ELR (cell line): Measurements from ENCODE around the gene TRMT2A.

ENCODE experiments used
- DNase-seq: peaks from one replicate; pipeline ENCODE4 v3.0.0-alpha.2; 2015; ENCODE audit warnings: low read depth

TRMT2A gene

DNA sequence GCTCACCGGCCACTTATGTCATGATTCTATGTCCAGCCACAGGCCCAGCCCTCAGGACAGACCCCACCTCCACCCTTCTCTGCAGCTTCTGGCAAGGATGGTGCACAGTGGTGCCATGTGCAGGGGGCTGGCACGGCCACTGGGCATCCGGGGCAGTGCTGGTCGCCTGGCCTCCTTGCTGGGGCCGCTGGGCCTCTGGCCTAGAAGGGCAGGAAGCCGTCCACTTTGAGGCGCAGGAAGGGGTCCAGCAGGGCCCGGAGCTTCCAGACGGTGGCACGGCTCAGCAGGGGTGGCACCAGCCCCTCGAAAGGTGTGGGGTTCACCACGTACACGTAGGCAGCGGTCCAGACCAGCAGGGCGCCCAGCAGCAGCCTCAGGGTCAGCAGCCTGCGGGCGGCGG lies 31.4 kb upstream of the TRMT2A start:
- no peak for DNase-seq

DNA sequence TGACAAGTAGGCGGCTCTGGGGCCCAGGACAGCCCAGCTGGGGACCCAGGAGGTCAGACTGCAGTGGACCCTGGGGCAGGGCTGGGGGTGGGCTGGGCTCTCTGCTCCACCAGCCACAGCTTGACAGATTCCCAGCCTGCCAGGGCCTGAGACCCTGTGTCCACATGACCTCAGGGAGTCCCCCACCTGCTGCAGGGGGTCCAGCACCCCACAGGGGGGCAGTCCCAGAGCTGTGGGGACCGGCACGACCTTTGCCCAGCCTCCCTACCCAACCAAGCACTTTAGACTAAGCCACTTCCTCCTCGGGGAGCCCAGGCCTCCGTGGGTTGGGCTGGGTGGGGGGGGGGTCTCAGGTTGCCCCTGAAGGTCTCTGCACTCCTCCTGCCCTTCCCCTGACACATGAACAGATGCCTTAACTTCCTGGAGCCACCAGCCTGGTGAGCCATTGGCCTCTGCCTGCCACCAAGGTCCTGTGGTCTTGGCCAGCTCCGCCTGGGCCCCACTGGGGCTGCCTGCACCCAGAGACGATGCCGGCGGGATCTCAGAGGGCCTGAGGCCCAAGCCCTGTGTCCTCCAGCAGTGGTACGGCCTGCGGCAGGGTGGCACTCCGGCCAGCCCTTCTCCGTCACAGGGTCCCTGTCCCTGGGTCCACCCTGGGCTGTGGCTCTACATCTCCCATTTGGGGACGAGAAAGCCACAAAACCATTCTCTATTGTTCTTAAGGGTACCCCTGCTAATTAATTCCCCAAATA lies 30.4 kb upstream of the TRMT2A start:
- no peak for DNase-seq

DNA sequence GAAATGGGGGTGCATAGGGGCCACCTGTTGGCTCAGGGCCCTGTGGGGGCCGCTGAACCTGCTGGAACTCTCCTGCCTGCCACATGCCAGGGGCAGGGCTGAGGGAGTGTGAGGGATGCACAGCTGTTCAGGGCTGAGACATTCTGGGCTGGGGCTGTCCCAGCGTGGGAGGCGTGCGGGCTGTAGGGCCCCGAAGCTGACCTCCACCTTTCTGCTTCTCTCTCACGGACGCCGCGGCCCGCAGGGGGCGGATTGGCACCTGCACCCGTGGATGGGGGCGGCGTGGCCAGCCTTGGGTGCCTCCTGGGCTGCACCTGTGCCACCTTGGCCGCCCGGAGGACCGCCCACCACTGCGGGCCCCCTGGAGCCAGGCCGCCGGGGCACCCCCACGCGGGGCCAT lies 29.8 kb upstream of the TRMT2A start:
- no peak for DNase-seq

DNA sequence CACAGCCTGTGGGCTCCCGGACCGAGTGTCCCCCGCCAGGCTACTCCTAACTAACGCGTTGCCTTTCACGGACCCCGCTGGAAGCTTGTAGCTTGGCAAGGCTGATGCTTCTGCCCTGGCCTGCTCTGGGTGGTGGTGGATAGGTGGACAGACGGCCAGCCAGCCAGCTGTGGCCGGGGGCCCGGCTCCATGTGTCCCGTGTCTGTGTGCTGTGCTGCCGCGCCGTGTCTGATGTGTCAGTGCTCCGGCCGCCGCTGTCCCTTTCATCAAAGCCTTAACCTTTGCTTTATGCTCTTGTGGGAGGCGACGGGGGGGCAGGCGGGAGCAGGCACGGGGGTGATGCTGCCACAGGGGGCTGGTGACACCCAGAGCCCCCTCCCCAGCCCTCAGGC lies 28.8 kb upstream of the TRMT2A start:
- DNase-seq, result no peak

DNA sequence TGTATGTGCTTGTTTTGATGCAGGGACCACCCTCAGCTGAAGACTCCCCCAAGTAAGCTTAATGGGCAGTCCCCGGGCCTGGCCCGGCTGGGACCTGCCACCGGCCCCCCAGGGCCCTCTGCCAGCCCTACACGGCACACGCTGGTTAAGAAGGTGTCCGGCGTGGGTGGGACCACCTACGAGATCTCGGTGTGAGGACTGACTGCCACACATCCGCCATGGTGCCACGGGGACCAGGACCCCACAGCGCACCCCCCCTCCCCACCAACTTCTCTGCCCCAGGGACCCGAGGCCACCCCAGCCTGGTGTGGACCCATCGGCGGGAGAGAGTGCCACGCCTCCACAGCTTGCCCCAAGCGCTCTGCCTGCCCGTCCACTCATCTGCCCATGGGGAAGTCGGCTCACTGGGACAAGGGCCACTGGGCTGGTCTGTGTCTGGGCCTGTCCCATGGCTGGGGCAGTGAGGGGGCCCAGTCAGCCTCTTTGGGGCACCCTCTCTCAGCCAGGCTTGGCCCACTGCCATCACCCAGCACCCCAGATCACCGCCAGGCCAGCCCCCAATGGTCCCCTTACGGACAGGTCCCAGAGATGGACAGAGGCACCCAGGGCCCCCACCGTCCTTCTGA lies 28.3 kb upstream of the TRMT2A start:
- no peak for DNase-seq

DNA sequence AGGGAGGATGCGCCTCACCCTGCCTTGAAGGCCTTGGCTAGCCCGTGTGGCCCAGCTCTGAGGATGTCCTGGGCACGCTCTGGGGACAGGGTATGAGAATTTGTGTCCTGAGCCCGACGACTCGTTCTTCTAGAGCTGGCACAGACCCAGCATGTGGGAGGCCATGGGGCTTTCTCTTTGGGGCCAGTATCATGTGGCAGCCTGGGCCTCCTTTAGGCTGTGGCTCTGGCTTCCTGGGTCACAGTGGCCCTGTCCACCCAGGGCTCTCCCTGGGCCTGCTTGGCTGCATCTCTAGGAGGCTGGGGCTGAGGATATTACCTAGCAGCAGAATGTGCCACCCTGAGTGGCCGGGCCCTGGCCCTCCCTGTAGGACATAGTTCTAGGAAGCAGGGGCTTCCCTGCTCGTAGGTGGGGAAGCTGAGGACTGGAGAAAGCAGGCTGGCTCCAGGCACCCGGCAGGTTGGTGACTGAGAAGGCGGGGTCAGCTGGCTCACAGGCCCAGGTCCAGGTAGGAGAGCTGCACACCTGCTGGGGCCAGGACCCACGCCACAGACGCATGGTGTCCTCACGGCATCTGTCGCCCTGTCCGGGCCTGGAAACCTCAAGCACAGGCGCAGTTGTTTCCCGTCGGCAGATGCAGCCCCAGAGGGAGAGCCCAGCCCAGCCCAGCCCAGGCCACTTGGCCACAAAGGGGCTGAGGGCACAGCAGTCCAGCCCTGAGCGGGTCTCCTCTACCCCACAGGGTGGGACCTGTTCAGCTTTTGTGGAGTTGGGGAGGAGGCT lies 27.0 kb upstream of the TRMT2A start:
- DNase-seq, result no peak

DNA sequence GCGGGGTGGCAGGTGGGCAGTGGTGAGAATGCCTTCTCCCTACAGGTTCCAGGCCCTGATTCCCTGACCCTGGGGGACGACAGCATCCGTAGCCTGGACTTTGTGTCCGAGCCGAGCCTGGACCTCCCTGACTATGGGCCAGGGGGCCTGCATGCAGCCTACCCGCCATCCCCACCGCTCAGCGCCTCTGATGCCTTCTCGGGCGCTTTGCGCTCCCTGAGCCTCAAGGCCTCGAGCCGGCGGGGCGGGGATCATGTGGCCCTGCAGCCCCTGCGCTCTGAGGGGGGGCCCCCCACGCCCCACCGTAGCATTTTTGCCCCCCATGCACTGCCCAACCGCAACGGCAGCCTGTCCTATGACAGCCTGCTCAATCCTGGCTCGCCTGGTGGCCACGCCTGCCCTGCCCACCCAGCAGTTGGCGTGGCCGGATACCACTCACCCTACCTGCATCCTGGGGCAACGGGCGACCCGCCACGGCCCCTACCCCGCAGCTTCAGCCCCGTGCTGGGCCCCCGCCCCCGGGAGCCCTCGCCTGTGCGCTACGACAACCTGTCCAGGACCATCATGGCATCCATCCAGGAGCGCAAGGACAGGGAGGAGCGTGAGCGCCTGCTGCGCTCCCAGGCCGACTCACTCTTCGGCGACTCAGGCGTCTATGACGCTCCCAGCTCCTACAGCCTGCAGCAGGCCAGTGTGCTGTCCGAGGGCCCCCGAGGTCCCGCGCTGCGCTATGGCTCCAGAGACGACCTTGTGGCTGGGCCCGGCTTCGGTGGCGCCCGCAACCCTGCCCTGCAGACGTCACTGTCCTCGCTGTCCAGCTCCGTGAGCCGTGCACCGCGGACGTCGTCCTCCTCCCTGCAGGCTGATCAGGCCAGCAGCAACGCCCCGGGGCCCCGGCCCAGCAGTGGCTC lies 25.9 kb upstream of the TRMT2A start:
- DNase-seq, result no peak

DNA sequence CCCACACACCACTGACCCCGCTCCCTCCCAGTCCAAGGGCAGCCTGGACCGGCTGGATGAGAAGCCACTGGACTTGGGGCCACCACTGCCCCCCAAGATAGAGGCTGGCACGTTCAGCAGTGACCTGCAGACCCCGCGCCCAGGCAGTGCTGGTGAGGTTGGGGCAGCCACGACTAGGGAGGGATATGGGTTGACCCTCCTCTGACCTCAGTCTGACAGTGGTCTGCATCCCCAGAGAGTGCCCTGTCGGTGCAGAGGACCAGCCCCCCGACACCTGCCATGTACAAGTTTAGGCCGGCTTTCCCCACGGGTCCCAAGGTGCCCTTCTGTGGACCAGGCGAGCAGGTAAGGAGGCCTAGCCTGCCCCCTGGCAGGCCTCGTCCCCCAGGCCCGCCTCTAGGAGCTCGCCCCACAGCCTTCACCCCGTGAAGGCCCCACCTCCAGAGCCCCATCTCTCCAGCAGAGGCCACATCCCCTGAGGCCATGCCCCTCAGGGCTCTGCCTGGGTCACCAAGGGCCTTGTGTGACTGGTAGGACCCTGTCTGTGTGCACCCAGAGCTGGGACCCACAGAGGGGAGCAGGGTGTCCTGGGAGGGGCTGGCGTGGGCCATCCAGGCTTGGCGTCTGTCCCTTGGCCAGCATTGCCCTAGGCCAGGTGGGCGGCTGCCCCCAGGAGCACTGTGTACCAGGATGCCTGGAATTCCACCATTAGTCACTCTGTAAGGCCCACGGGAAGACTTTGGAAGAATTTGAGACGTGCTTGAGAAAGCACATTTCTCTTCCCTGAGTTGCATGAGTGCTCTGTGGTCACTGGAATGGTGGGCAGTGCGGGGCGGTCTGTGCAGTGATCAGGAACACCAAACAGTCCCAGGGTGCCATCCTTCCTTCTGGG lies 24.4 kb upstream of the TRMT2A start:
- peak; percentile 85 for DNase-seq

DNA sequence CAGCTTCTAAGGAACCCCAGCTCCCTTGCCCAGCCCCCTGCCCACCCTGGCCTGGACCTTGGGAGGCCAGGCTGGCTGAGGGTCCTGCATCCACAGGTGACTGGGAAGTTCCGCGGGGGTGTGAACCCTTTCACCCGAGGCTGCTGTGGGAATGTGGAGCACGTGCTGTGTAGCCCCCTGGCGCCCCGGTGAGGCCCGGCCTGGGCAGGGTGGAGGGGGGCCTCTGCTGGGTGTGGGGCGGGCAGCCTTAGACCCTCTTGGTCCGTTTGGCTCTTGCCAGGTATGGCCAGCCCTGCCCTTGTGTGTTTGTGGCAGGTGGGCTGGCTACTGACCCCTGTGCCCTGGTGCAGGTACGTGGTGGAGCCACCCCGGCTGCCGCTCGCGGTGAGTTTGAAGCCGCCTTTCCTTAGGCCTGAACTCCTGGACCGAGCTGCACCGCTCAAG lies 23.5 kb upstream of the TRMT2A start:
- DNase-seq, result no peak

DNA sequence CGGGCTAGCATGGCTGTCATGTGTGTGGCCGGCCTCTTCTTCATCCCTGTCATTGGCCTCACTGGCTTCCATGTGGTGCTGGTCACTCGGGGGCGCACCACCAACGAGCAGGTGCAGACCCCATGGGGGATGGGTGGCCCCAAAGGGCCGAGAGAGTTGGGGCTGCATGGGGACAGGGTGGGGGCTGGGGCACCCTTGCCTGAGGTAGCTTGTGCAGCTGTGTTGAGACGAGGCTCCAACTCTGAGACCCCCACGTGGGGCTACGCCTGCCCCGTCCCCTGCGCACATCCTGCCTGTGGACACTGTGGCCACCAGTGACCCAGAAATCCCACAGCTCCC lies 23.1 kb upstream of the TRMT2A start:
- no peak for DNase-seq

DNA sequence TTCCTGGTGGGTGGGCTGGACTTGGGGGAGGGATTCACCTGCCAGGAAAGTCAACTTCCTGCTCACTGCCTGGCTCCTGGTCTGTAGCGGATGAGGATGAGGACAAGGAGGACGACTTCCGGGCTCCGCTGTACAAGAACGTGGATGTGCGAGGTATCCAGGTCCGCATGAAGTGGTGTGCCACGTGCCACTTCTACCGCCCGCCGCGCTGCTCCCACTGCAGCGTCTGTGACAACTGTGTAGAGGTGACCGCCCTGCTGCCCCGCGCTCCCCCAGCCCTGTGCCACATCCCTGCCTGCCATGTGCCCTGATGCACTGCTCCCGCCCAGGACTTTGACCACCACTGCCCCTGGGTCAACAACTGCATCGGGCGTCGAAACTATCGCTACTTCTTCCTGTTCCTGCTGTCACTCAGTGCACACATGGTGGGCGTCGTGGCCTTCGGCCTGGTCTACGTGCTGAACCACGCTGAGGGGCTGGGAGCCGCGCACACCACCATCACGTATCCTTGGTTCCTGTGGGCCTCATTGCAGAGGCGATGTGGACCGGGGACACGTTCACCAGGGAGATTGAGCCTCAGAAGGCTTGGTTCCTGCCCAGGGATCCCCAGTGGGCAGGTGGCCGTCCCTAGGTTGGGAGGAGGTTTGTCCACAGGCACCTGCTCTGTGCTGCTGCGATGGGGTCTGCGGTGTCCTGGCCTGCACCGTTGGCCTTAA lies 22.5 kb upstream of the TRMT2A start:
- DNase-seq, result no peak

DNA sequence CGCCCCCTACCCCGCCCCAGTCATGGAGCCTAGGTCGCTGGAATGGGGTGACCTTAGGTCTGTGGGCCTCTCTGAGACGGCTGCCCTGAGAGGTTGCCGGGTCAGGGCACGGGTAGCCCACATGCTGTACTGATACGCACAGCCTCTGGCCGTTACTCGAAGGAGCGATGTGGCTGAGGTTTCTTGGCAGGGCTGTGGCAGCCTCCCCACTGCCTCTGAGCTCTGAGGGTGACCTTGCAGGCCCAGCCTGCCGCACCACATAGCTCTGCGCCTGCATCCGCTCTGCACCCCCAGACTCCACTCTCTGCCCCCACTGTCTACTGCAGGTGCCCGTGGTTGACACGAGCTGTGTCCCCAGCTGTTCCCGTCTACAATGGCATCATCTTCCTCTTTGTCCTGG lies 21.8 kb upstream of the TRMT2A start:
- no peak for DNase-seq

DNA sequence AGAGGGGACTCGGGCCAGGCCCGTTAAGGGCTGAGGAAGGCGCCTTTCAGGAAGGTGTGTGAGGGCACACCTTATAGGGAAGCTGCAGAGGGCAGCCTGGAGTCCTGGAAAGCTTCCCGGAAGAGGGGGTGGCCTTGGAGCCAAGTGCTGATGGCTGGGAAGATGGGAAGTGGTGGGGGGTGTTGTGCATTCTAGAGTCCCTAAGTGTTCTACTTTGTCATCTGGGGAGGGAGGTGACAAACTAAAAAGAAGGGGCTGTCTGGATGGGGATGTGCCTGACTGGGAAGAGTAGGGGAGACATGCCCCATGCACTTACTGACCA lies 21.4 kb upstream of the TRMT2A start:
- no peak for DNase-seq

DNA sequence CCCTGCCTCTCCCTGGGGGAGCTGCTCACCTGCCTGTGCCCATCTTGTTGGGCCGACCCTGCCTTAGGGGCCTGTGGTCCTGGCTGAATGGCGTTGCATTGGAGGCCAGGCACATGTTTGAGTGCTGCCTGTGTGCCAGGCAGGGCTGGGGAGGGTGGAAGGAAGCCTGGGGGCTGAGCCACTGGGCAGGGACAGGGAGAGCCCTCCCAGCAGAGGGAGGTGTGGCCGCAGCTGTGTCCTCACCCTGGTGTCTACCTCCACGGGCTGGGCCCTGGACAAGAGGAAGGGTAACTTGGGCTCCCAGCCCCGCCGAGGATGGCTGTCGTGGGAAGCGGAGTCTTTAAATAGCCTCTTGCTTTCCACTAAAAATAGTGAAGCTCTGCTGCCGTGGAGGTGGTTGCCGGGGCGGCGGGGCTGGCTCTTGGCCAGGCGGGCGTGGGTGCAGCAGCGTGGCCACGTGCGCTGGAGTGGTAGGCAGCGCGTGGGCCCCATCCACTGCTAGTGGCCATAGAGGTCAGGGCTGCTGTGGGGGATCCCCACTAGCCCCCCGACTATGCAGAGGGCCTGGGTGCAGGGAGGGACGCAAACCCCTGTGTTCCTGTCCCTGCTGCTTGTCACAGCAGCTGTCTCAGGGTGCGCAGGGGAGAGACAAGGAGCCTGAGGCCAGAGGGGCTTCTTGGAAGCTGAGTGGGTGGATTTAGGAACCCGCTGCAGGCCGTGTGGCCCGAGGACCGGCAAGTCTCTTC lies 20.8 kb upstream of the TRMT2A start:
- no peak for DNase-seq

DNA sequence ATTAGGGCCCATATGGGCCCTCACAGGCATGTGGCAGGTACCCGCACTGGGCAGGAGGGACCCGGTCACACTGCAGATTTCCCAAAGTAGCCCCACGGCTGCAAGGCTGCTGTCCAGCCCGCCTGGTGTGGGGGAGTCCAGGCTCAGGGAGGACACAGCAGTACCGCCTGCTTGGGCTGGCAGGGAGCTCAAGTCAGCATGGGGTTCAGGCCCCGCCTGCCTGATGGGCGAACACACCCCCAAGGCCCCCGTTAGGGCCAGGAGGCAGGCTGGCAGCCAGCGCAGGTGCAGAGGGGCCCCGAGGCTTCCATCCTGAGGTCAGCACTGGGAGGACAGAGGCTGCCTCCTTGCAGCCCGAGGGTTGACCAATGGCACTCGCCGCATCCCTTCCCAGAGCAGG lies 20.1 kb upstream of the TRMT2A start:
- DNase-seq, result no peak

DNA sequence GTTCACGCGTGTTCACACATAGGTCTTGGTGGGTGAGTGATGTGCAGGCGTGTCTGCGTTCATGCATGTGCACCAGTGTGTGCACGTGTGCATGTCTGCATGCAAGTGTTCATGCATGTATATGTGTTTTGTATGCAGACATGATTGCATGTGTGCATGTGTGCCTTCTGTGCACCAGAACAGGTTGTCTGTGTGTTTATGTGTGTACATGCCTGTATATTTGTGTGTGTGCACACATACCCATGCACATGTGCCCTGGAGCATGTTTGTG lies 19.5 kb upstream of the TRMT2A start:
- no peak for DNase-seq

DNA sequence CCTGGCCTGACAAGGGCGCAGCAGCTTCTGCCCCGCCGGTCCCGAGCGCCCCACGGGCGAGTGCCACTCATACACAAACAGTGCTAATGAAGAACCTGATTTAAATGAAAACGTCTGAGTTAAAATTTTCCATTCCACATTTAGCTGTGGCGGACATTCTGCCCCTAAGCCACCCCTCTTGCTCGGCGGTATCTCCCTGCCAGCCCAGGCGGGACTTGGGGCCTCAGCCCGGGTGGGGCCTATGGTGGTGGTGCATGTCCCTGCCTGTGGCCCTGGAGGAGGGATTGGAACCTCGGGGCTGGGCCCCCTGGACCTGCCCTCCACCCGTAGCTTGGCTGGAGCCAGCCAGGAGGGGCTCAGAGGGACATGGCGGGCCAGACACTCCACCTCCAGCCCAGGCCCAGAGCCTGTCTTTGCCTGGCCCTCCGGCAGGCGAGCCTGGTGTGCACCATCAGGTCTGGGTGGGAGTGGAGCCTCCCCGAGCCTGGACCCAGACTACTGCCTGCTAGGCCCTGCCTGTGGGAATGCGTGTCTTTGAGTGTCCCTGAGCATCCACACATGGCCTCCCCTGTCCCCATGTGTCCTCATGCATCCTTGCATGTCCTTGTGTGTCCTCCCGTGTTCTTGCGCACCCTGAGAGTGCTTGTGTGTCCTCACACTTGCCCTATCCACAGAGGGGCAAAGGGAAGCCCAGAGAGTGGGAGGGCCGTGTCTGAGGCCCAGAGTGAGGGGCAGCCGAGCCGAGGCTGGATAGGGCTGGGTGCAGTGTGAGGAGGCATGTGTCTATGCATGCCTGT lies 19.0 kb upstream of the TRMT2A start:
- no peak for DNase-seq

DNA sequence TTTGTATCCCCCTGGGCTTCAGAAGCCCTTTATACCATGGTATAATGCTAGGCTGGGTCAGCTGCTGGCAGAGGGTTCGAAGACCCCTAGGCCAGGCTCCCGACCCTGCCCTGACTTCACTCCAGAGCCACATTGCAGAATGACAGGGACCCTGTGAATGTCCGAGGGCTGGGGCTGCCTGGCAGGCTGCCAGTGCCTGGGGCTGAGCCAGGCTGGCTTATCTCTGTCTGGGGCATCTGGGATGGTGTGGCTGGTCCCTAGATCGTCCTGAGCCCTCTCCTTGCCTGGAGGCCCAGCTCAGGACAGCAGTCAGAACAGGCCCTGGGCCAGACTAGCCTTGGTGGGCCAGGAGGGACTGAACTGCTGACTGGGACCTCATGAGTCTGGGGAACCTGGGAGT lies 18.2 kb upstream of the TRMT2A start:
- no peak for DNase-seq

DNA sequence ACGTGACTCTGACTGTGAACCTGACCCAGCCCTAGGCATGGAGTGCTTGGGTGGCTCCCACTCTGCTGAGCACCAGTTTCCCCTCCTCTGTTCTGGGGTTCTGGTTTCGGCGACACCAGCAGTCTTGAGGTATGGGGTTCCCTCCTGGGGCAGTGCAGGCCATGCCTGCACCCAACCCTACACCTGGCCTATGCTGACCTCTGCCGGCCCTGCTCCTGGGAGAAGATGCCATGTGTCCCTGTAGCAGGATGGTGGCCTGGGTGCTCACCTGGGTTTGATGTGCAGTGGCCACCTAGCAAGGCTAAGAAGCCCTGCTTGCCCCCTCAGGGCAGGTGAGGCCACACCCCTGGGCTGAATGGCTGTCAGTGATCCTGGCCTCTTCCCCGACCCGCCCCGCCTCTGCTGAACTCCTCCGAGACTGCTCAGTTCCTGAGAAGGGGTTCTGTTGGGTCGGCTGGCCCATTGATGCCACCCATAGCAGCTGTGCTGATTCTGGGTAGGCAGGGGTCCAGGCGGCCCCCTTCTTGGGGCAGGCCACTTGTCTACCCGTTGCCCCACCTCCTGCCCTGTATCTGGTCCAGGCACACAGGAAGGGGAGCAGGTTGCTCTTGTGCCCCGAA lies 17.0 kb upstream of the TRMT2A start:
- DNase-seq, result no peak
